Muscle of back (tissue), 11 donors: ENCODE measurements around the gene TLR1. TPM values are rescaled to one million over a fixed set of nuclear protein-coding genes. Genes with fewer than 3 reads are reported as not detected.
A peak's percentile ranks its signal among the peaks of the same experiment; 100 is the strongest.
"Not testable (repeated sequence)": the region's sequence is repeated elsewhere in the genome, so short reads cannot be mapped to it uniquely, and the experiment has no call there.

Source experiments
- DNase-seq, 3 donors: peaks; one replicate each; pipeline versions ENCODE4 v3.0.0 to v3.0.0-alpha.2; 2013
- polyA plus RNA-seq, 10 donors: library from polyadenylated mRNA; unstranded; fragments of 120-200 nt; gene quantifications; one replicate each; pipeline ENCODE4 v1.2.1, GENCODE V29; 2013; ENCODE audit not compliant: insufficient read length in 10 of 10

The TLR1 gene
- polyA plus RNA-seq, 10 donors = 1.9 to 4.0 (median 3.2) TPM

GRCh38 chr4:38779790-38780189 lies 24.8 kb downstream of the TLR1 start:
- DNase-seq = no peak

GRCh38 chr4:38777925-38778324 lies 26.7 kb downstream of the TLR1 start:
- not testable (repeated sequence) for DNase-seq

GRCh38 chr4:38775326-38775725 lies 29.3 kb downstream of the TLR1 start:
- no peak for DNase-seq

GRCh38 chr4:38774181-38774955 lies 30.2 kb downstream of the TLR1 start:
- DNase-seq = no peak

DNA sequence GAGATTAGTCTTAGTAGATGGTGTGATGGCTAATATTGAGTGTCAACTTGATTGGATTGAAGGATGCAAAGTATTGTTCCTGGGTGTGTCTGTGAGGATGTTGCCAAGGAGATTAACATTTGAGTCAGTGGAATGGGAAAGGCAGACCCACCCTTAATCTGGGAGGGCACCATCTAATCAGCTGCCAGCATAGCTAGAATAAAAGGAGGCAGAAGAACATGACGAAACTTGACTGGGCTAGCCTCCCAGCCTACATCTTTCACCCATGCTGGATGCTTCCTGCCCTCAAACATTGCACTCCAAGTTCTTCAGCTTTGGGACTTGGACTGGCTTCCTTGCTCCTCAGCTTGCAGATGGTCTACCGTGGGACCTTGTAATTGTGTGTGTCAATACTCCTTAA lies 34.3 kb downstream of the TLR1 start:
- DNase-seq = not testable (repeated sequence)

- DNase-seq = no peak
Measured at GRCh38 chr4:38769857-38770256, 34.7 kb downstream of the TLR1 start.

DNA sequence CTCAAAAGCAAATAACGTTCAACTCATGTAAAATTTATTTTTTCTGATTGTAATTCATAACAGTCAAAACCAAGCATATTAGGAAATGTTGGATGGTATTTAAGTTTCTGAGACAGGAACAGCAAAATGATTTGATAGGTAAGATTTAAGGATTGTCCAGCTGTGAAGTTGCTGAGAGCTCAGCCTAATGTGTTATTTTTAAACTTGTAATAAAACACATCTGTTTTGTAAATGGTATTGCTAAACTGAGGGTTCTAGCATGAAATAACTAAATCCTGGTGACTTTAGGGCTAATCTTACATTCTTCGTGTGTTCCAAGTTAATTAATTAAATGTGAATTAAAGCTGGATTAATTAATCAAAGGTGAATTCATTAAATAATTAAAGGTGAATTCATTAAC lies 35.1 kb downstream of the TLR1 start:
- no peak for DNase-seq

DNA sequence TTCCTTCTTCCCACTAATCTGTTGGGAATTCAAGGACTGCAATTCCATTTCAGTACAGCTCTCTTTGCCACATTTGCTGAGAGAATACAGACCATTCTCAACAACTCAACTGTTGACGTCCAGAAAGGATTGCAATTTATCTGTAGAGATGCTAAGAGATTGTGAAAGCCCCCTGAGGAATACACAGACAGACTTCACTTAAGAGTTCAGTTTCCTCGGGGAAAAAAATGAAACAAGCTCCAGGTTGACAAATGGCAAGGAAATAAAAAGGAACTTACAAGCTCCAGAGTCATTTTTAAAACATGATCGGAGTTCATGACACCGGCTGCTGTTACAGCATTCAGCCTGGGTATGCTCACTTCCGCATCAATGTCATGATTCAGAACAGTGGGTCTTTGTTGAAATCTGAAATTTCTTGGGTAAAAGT lies 35.6 kb downstream of the TLR1 start:
- DNase-seq = peak in 1 of 3 donors; percentile 42

GRCh38 chr4:38766940-38767339 lies 37.7 kb downstream of the TLR1 start:
- DNase-seq = not testable (repeated sequence)

GRCh38 chr4:38765382-38765781 lies 39.2 kb downstream of the TLR1 start:
- no peak for DNase-seq

DNA sequence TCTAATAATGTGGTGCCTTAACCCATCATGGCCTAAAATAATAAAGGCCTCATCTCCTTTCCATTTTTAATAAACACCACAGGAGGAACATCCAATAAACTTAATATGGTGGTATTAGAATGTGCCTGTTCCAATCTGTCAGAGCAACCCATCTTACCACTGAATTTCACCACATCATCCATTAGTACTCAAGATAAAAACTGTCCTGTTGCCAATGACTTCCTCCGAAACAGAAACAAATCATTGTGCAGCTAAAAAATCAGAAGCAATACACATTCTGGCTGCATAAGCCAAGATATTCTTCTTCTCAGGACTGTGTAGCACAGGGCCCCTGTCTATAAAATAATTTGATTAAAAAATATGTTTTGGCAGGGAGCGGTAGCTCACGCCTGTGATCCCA lies 40.3 kb downstream of the TLR1 start:
- no peak for DNase-seq

GRCh38 chr4:38762560-38762959 lies 42.0 kb downstream of the TLR1 start:
- no peak for DNase-seq

GRCh38 chr4:38759790-38760122 lies 44.8 kb downstream of the TLR1 start:
- no peak for DNase-seq

DNA sequence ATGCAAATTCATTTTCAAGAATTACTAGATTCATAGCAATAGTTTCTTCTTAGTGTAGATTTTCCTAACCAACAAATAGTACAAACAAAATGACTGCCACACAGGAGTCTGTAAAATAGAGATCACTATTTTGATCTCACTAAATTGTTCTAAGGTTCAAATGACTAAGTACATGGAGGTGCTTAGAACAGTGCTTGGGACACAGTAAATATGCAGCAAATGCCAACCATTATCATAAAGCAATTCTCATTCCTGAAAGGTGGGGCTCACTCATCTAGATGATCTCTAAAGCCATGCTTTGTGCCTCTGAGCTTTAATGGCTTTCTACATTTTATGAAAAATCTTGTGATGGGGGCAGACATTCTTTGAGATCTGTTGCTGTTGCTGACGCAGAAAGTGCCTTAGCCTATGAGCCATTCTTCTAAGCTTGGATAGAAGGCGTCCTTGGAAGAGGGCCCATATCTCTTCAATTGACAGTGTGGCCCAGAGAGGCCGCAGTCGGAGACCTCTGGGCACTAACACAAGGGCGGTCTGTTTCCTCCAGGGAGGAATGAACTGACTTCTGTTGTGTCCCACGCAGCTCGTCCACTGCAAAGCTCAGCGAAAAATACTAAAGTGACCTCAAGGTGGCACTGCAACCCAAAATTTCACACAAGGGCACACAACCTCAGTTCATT lies 45.3 kb downstream of the TLR1 start:
- peak; percentile 52 to 86 (median 72) for DNase-seq

- DNase-seq = no peak
Measured at GRCh38 chr4:38757945-38758600, 46.5 kb downstream of the TLR1 start.

- DNase-seq = peak; percentile 89 to 97 (median 96)
Measured at GRCh38 chr4:38752941-38753806, 51.4 kb downstream of the TLR1 start.

GRCh38 chr4:38752372-38752940 lies 52.1 kb downstream of the TLR1 start:
- DNase-seq = peak in 2 of 3 donors; percentile 28 to 35

GRCh38 chr4:38751341-38752010 lies 53.1 kb downstream of the TLR1 start:
- peak in 1 of 3 donors; percentile 40 for DNase-seq

- no peak for DNase-seq
Measured at GRCh38 chr4:38749336-38749735, 55.3 kb downstream of the TLR1 start.

- DNase-seq = no peak
Measured at GRCh38 chr4:38747629-38748028, 57.0 kb downstream of the TLR1 start.
